Breast epithelium (tissue), 4 donors: ENCODE data around the gene CSHL1. TPM values are rescaled to one million over a fixed set of nuclear protein-coding genes. Genes with fewer than 3 reads are reported as not detected.
"Not testable (repeated sequence)": the region's sequence is repeated elsewhere in the genome, so short reads cannot be mapped to it uniquely, and the experiment has no call there.

ENCODE experiments used
- DNase-seq, 2 donors: peaks; one replicate each; pipeline ENCODE4 v3.0.0-alpha.2; 2019; ENCODE audit warnings: low spot score in 2 of 2
- H3K27ac ChIP-seq, 2 donors: fragments of 200-600 bp; sonication (generic) in 1 of 2; one replicate each; pipeline ENCODE4 v1.5.1; 2016 to 2019; ENCODE audit warnings: mild to moderate bottlenecking in 1 of 2
- H3K27me3 ChIP-seq, 2 donors: fragments of 200-600 bp; sonication (generic) in 1 of 2; one replicate each; pipeline versions ENCODE4 v1.5.1 to v1.6.0; 2017 to 2019; ENCODE audit warnings: control low read depth in 1 of 2, mild to moderate bottlenecking in 1 of 2
- H3K36me3 ChIP-seq: fragments of 200-600 bp; one replicate; pipeline ENCODE4 v1.5.1; 2019
- H3K4me1 ChIP-seq, 2 donors: fragments of 200-600 bp; sonication (generic); one replicate each; pipeline ENCODE4 v1.5.1; 2016 to 2019; ENCODE audit warnings: control low read depth in 1 of 2
- H3K4me3 ChIP-seq, 3 donors: fragments of 200-600 bp; sonication (generic); 1 replicate in 2 of 3; 2 replicates in 1 of 3; pipeline ENCODE4 v1.5.1; 2016 to 2019; ENCODE audit warnings: mild to moderate bottlenecking in 3 of 3, moderate library complexity in 2 of 3
- H3K9me3 ChIP-seq, 2 donors: fragments of 200-600 bp; sonication (generic) in 1 of 2; one replicate each; pipeline ENCODE4 v1.5.1; 2016 to 2019; ENCODE audit warnings: control low read depth in 1 of 2
- CTCF ChIP-seq, 3 donors: fragments of 450-650 bp; IDR thresholded peaks; one replicate each; pipeline ENCODE4 v1.5.1; 2016 to 2017; ENCODE audit warnings: antibody characterized with exemption in 3 of 3, mild to moderate bottlenecking in 3 of 3, moderate library complexity in 3 of 3
- POLR2AphosphoS5 ChIP-seq, 3 donors: sonication (generic); formaldehyde crosslinking; IDR thresholded peaks; one replicate each; pipeline ENCODE4 v1.6.1; 2017; ENCODE audit warnings: antibody characterized with exemption in 3 of 3
- intact Hi-C: fragments of 100-400 bp; cut with DNase I; formaldehyde crosslinking; loops from one replicate; pipeline ENCODE4 v1.15.1; 2023; ENCODE audit warnings: low total_unique reads
- total RNA-seq, 3 donors: library from RNA; depleted of rRNA; stranded (reverse); fragments of >200 nt; gene quantifications; one replicate each; pipeline ENCODE4 v1.1.0, GENCODE V29; 2016

The CSHL1 gene
- total RNA-seq, 3 donors from 2014 or later = not detected

GRCh38 chr17:63894021-63894420 lies 17.0 kb downstream of the CSHL1 start:
- H3K27me3 ChIP-seq, H3K9me3 ChIP-seq, H3K4me3 ChIP-seq, intact Hi-C loops, H3K4me1 ChIP-seq, DNase-seq, H3K27ac ChIP-seq, H3K36me3 ChIP-seq: not testable (repeated sequence)

- H3K4me3 ChIP-seq, H3K9me3 ChIP-seq, H3K27ac ChIP-seq, intact Hi-C loops, H3K4me1 ChIP-seq, DNase-seq, H3K27me3 ChIP-seq, H3K36me3 ChIP-seq: not testable (repeated sequence)
Measured at GRCh38 chr17:63892316-63893037, 18.6 kb downstream of the CSHL1 start.

GRCh38 chr17:63889026-63889848 lies 21.8 kb downstream of the CSHL1 start:
- DNase-seq, H3K27ac ChIP-seq, H3K36me3 ChIP-seq, H3K27me3 ChIP-seq, H3K4me1 ChIP-seq, intact Hi-C loops, H3K4me3 ChIP-seq, H3K9me3 ChIP-seq: not testable (repeated sequence)
- peak in 2 of 3 donors; percentile 15 to 18 for TF ChIP-seq CTCF (IDR thresholded peaks at IDR 0.05)

GRCh38 chr17:63885119-63885518 lies 25.9 kb downstream of the CSHL1 start:
- intact Hi-C loops, H3K36me3 ChIP-seq, H3K4me3 ChIP-seq, H3K27me3 ChIP-seq, H3K9me3 ChIP-seq, H3K27ac ChIP-seq, H3K4me1 ChIP-seq, DNase-seq: not testable (repeated sequence)

- H3K9me3 ChIP-seq, H3K27ac ChIP-seq, H3K4me3 ChIP-seq, intact Hi-C loops, H3K4me1 ChIP-seq, DNase-seq, H3K36me3 ChIP-seq, H3K27me3 ChIP-seq: not testable (repeated sequence)
Measured at GRCh38 chr17:63882626-63883126, 28.4 kb downstream of the CSHL1 start.

GRCh38 chr17:63881935-63882601 lies 29.0 kb downstream of the CSHL1 start, which contains the start of gene GH2:
Gene GH2, minus strand, starts transcription at chr17:63881944. Its CDS starts 143 bp downstream, at chr17:63881801.
- Histone ChIP-seq H3K36me3 (no peaks in the 10 kb centered on the region), H3K27me3 (no peaks in the 10 kb centered on the region), H3K4me1 (no peaks in the 10 kb centered on the region), H3K27ac (no peak within 1 kb of the TSS), H3K4me3 (no peak within 1 kb of the TSS), H3K9me3 (no peaks in the 10 kb centered on the region)
- peak in 2 of 3 donors; percentile 21 to 30 for TF ChIP-seq CTCF (IDR thresholded peaks at IDR 0.05)
- TF ChIP-seq POLR2AphosphoS5 (IDR thresholded peaks at IDR 0.05) = no peak
- no peak for DNase-seq
- intact Hi-C loops = no loop called here

GRCh38 chr17:63881337-63881736 lies 29.7 kb downstream of the CSHL1 start:
- H3K9me3 ChIP-seq, H3K4me3 ChIP-seq, H3K4me1 ChIP-seq, intact Hi-C loops, DNase-seq, H3K27me3 ChIP-seq, H3K36me3 ChIP-seq, H3K27ac ChIP-seq: not testable (repeated sequence)
